UCSD-AML1 (cell line): ENCODE measurements around the gene ATP5PB.

ENCODE experiments used
- DNase-seq: peaks from one replicate; lab custom pipeline; 2025; ENCODE audit not compliant: unreplicated experiment; lab: John Stamatoyannopoulos, UW

The ATP5PB gene

GRCh38 chr1:111446967-111447892 lies 2.0 kb upstream of the ATP5PB start:
- DNase-seq: no peak

- no peak for DNase-seq
These were observed 764 bp upstream of the ATP5PB start for GRCh38 chr1:111448482-111448917.

- no peak for DNase-seq
These were observed 396 bp downstream of the ATP5PB start for GRCh38 chr1:111449703-111450017.

- no peak for DNase-seq
These were observed 921 bp downstream of the ATP5PB start for GRCh38 chr1:111450185-111450584.

- DNase-seq: no peak
These were observed 3.3 kb downstream of the ATP5PB start for GRCh38 chr1:111452581-111452980.

GRCh38 chr1:111453706-111454105 lies 4.4 kb downstream of the ATP5PB start:
- DNase-seq: no peak

- no peak for DNase-seq
These were observed 5.8 kb downstream of the ATP5PB start for GRCh38 chr1:111454859-111455641.

- no peak for DNase-seq
These were observed 6.4 kb downstream of the ATP5PB start for GRCh38 chr1:111455642-111456031.

GRCh38 chr1:111461765-111462164 lies 12.5 kb downstream of the ATP5PB start:
- DNase-seq: no peak

- no peak for DNase-seq
These were observed 13.2 kb downstream of the ATP5PB start for GRCh38 chr1:111462370-111463028.

- DNase-seq: no peak
These were observed 13.9 kb downstream of the ATP5PB start for GRCh38 chr1:111463029-111463683.

- DNase-seq: no peak
These were observed 16.5 kb downstream of the ATP5PB start for GRCh38 chr1:111465754-111466153.

GRCh38 chr1:111466480-111466879 lies 17.2 kb downstream of the ATP5PB start:
- DNase-seq: no peak

- no peak for DNase-seq
These were observed 18.8 kb downstream of the ATP5PB start for GRCh38 chr1:111467865-111468716.

GRCh38 chr1:111468717-111469100 lies 19.4 kb downstream of the ATP5PB start:
- no peak for DNase-seq

GRCh38 chr1:111469539-111469938 lies 20.3 kb downstream of the ATP5PB start:
- DNase-seq: no peak

- no peak for DNase-seq
These were observed 21.3 kb downstream of the ATP5PB start for GRCh38 chr1:111470596-111470995.

GRCh38 chr1:111471012-111471411 lies 21.7 kb downstream of the ATP5PB start:
- DNase-seq: peak; percentile 68

- DNase-seq: no peak
These were observed 22.3 kb downstream of the ATP5PB start for GRCh38 chr1:111471538-111471937.

GRCh38 chr1:111474106-111474505 lies 24.8 kb downstream of the ATP5PB start:
- DNase-seq: no peak
